Endodermal cell (in vitro differentiated cells): Measurements from ENCODE around the gene KIAA1614. TPM values are rescaled to one million over a fixed set of nuclear protein-coding genes. Genes with fewer than 3 reads are reported as not detected.

Experiments used
- DNase-seq: peaks from one replicate; pipeline ENCODE4 v3.0.0-alpha.2; 2017
- H3K27ac ChIP-seq: 2 replicates; pipeline ENCODE4 v1.5.1; 2013; ENCODE audit warnings: mild to moderate bottlenecking, low read depth, low read length, moderate library complexity
- H3K27me3 ChIP-seq: 2 replicates; pipeline ENCODE4 v1.6.1; 2013; ENCODE audit warnings: mild to moderate bottlenecking, low read length, moderate library complexity; ENCODE audit not compliant: insufficient read depth, control insufficient read depth, poor library complexity, severe bottlenecking
- H3K36me3 ChIP-seq: 2 replicates; pipeline ENCODE4 v1.7.0; 2013; ENCODE audit warnings: mild to moderate bottlenecking, low read length, moderate library complexity; ENCODE audit not compliant: control insufficient read depth, insufficient read depth
- H3K4me1 ChIP-seq: one replicate; pipeline ENCODE4 v1.7.0; 2013; ENCODE audit warnings: low read length; ENCODE audit not compliant: control insufficient read depth, insufficient read depth
- H3K4me3 ChIP-seq: 2 replicates; pipeline ENCODE4 v1.5.1; 2013; ENCODE audit warnings: mild to moderate bottlenecking, low read length, moderate library complexity
- H3K9ac ChIP-seq: 2 replicates; pipeline ENCODE4 v1.6.1; 2013; ENCODE audit warnings: mild to moderate bottlenecking, low read length, moderate library complexity; ENCODE audit not compliant: poor library complexity, severe bottlenecking; ENCODE audit errors: extremely low read depth
- H3K9me3 ChIP-seq: 2 replicates; pipeline ENCODE4 v1.6.1; 2013; ENCODE audit warnings: mild to moderate bottlenecking, low read length, moderate library complexity; ENCODE audit not compliant: control insufficient read depth
- H3K27ac Mint-ChIP-seq: 2 replicates; pipeline ENCODE4 v1.8.0; 2020; ENCODE audit warnings: mixed read lengths
- H3K27me3 Mint-ChIP-seq: 2 replicates; pipeline ENCODE4 v1.8.0; 2021; ENCODE audit warnings: mild to moderate bottlenecking, mixed read lengths; ENCODE audit not compliant: insufficient read depth
- H3K36me3 Mint-ChIP-seq: 2 replicates; pipeline ENCODE4 v1.8.0; 2020; ENCODE audit warnings: low read depth, mixed read lengths
- H3K4me1 Mint-ChIP-seq: 2 replicates; pipeline ENCODE4 v1.8.0; 2020; ENCODE audit warnings: mixed read lengths
- H3K4me3 Mint-ChIP-seq: 2 replicates; pipeline ENCODE4 v1.8.0; 2020; ENCODE audit warnings: mild to moderate bottlenecking, moderate library complexity, mixed read lengths
- H3K9me3 Mint-ChIP-seq: 2 replicates; pipeline ENCODE4 v1.8.0; 2020; ENCODE audit warnings: mild to moderate bottlenecking, mixed read lengths
- CTCF ChIP-seq: fragments of 200-600 bp; sonication (generic); conservative IDR thresholded peaks from 2 replicates; pipeline ENCODE4 v1.5.0; 2021; ENCODE audit warnings: antibody characterized with exemption, mild to moderate bottlenecking
- WGBS, 2 experiments: methylation state at CpG; one replicate each; pipeline versions ENCODE4 v1.1.5 to v1.1.7; 2013; ENCODE audit warnings: missing lambda C conversion rate in 2 of 2, mixed read lengths in 1 of 2; ENCODE audit not compliant: insufficient coverage in 1 of 2, insufficient read length in 1 of 2; 5-methylcytosine and 5-hydroxymethylcytosine counted together
- total RNA-seq, 2 donors: library from RNA; stranded (reverse); fragmentation: NEBNext Ultra II Directional in 1 of 2; extraction: Animal tissue kit (Norgen Biotek cat#: 25700) in 1 of 2; gene quantifications; 2 replicates in 1 of 2; 3 replicates in 1 of 2; pipeline ENCODE4 v1.2.1, GENCODE V29; 2021

KIAA1614 gene
- total RNA-seq, 2 donors from 2014 or later: 3.3 to 5.8 TPM

DNA sequence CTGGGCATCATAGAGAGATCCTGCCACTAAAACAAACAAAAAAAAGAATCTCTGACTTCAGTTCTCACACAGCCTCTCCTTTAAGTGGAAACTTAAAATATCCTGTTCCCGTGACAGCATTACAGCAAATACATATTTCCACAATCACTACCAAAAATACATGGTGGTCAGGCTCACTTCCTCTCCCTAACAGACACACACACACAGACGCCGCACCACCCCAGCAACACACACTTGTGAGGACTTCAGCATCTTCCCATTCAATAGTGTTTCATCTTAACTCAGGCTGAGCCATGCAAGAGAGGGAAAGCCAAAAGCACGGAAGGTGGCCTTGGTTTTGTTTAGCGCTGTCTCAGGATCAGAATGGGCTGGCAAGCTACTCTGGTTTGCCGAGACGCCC is 21.9 kb downstream of the KIAA1614 start:
- H3K27ac Mint-ChIP-seq: no peak overlapping the region
- no peak for DNase-seq
- peaks cover 2% of the 10 kb centered on the region for H3K36me3 Mint-ChIP-seq
- no peak overlapping the region for H3K4me3 Mint-ChIP-seq
- WGBS, 2 experiments: 92 to 99% methylated on average over 7 of the region's 7 CpGs
- Histone ChIP-seq H3K9me3 (no peaks in the 10 kb centered on the region), H3K4me3 (no peak overlapping the region), H3K27ac (no peak overlapping the region), H3K27me3 (no peaks in the 10 kb centered on the region), H3K4me1 (no peaks in the 10 kb centered on the region), H3K9ac (no peak overlapping the region), H3K36me3 (no peaks in the 10 kb centered on the region)
- no peak for TF ChIP-seq CTCF
- no peaks in the 10 kb centered on the region for H3K9me3 Mint-ChIP-seq
- peaks cover 9% of the 10 kb centered on the region for H3K4me1 Mint-ChIP-seq
- H3K27me3 Mint-ChIP-seq: peaks cover 2% of the 10 kb centered on the region

DNA sequence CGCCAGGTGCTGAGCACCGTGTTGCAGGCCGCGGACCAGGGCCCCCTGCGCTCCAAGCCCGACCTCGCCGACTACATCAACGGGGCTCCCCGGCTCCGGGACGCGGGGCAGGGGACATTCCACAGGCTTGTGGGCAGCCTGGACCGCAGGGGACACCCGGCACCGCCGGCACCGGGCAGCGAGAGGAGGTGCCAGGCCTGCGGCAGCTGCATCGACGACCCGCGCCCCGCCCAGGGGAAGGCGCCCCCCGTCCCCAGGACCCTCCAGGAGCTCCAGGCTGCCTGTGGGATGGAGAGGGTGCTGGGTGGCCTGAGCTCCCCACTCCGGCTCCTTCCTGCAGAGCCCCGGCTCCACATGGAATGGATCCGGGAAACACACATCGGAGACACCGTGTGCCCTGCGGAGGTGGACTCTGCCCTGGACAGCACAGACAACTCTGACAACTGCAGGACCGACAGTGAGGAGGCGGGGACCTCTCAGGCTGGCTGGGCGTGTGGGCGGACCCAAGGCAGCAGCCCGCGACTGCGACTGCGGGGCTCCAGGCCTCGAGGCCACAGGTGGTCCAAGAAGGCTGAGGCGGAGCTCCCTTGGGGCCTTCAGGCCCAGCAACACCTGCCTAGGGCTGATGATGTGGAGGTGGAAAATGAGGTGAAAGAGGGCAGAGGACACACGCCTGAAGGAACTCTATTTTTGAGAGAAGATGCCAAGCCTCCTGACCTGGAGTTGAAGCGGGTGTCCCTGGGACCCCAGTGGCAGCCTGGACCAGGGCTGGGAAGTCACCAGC is 22.8 kb downstream of the KIAA1614 start:
- peak; percentile 73 for DNase-seq

More for the DNA sequence above, 22.8 kb downstream of the KIAA1614 start:
- Histone ChIP-seq H3K9me3 (no peaks in the 10 kb centered on the region), H3K27ac (no peak overlapping the region), H3K36me3 (no peaks in the 10 kb centered on the region), H3K27me3 (no peaks in the 10 kb centered on the region), H3K4me1 (no peaks in the 10 kb centered on the region), H3K9ac (no peak overlapping the region), H3K4me3 (no peak overlapping the region)
- Mint-ChIP-seq H3K36me3 (peaks cover 2% of the 10 kb centered on the region), H3K4me3 (no peak overlapping the region), H3K27ac (no peak overlapping the region), H3K4me1 (peaks cover 11% of the 10 kb centered on the region), H3K27me3 (peaks cover 2% of the 10 kb centered on the region), H3K9me3 (no peaks in the 10 kb centered on the region)
- TF ChIP-seq CTCF: no peak
- WGBS, 2 experiments: 89% methylated on average over 20 to 45 of the region's 45 CpGs
